ENCODE data around the gene ELK3. TPM values are rescaled to one million over a fixed set of nuclear protein-coding genes. Genes with fewer than 3 reads are reported as not detected.

The ELK3 gene
- polyA plus RNA-seq, 2 of the 4 experiments (the other 2 are of a cell fraction), result 33.1 to 38.6 TPM

DNA sequence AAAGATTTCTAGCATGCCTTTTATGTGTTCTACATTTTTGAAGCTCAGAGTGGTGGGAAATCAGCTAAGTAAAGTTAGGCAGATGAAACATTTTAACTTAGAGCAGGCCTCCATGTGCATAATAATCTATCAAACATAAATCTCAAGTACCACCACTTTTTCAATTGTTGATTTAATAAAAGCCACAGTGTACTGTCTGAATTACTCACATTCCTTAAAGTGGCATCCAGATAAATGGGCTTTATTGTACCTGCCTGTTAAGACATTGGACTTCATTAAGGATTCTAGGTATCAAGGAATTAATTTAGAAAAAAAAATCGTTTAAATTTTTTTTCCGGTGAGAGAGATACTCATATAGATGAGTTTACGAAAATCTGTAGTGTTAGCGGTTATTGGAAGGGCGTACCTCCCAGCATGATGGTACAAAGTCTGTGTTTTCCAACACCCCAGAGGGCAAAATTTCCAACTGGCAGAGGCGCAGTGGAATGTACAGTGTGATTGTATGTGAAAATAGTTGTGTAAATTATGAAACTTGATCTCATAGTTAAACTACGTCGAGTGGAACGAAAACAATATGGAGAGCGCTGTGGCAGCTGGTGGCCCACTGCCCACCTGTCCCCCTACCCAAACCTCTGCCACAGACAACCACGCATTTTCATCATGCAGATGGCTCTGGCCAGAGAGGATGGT lies 25.0 kb downstream of the ELK3 start:
- no peak for FAIRE-seq
- Histone ChIP-seq H3K9me3 (peaks cover 4% of the 10 kb centered on the region; the same call in 2 of the 3 replicates), H3K4me1 (peaks cover 60% of the 10 kb centered on the region), H3K4me3 (peak overlapping the region; percentile 33), H3K4me2 (peak overlapping the region; percentile 89), H3K27ac (peak overlapping the region; percentile 98)
- DNase-seq (ENCODE audit: low read depth in 1 of 2, low spot score in 1 of 2), result peak; percentile 28 to 79
- ATAC-seq, result peak; percentile 54 to 58
- WGBS (ENCODE audit: missing lambda C conversion rate), result 1% methylated on average over 11 of the region's 11 CpGs
- CTCF ChIA-PET, result interaction anchor here (1.0 to 12.5 kb wide), 7 partner anchors 9 to 297 kb away, joined by 3 to 194 read pairs (median 5); partner anchors contain the start of gene CFAP54
- POLR2A ChIA-PET, result interaction anchor here (0.9 to 3.0 kb wide), 7 partner anchors 10 to 268 kb away, joined by 3 to 27 read pairs (median 7); partner anchors contain the start of gene CDK17
- TF ChIP-seq ESRRA (IDR thresholded peaks at IDR 0.05; ENCODE audit: borderline replicate concordance, low read length) (peak; percentile 90; the same call in 1 of the 2 replicates), TFCP2L1 (CRISPR knock-in tag; IDR thresholded peaks at IDR 0.05) (peak; percentile 13; the same call in 1 of the 2 replicates), HDAC2 (IDR thresholded peaks at IDR 0.05) (no peak)

DNA sequence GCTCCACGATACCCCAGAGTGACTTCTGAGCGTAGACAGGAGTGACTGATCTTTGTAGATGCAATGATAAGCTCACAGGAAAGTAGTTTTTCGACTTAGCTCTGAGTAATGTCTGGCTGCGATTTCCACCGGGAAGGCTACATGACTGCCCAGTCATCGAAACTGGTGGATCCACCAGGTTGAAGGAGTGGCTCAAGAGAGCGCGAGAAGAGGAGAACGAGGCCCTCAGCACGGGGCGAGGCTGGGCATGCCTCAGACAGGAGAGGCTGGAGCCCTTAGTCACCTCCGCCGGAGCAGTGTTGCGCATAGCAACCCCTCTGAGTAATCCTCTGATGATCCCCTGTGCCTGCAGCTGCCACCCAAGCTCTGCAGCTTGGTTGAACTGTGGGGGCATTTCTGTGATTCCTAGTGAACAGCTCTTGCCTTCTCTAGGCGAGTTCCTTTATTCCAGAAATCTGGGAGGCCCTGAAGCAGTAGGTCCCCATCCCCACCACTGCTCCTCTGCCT lies 25.6 kb downstream of the ELK3 start:
- FAIRE-seq (peak; percentile 83), DNase-seq (ENCODE audit: low read depth in 1 of 2, low spot score in 1 of 2) (peak; percentile 98 to 99), ATAC-seq (peak; percentile 97)
- H3K4me1 ChIP-seq, result peaks cover 54% of the 10 kb centered on the region
- H3K27ac ChIP-seq, result peak overlapping the region; percentile 98
- CTCF ChIA-PET, result interaction anchor here (1.0 to 12.5 kb wide), 6 partner anchors 10 to 297 kb away, joined by 3 to 194 read pairs (median 8); no protein-coding TSS in a partner anchor
- peak overlapping the region; percentile 89 for H3K4me2 ChIP-seq
- WGBS (ENCODE audit: missing lambda C conversion rate), result under 1% methylated on average over 12 of the region's 15 CpGs
- peaks cover 4% of the 10 kb centered on the region; the same call in 2 of the 3 replicates for H3K9me3 ChIP-seq
- peak overlapping the region; percentile 33 for H3K4me3 ChIP-seq
- POLR2A ChIA-PET, result interaction anchor here (0.9 to 3.0 kb wide), 7 partner anchors 10 to 267 kb away, joined by 3 to 27 read pairs (median 7); partner anchors contain the start of gene CDK17
- TF ChIP-seq, protein P1, sequence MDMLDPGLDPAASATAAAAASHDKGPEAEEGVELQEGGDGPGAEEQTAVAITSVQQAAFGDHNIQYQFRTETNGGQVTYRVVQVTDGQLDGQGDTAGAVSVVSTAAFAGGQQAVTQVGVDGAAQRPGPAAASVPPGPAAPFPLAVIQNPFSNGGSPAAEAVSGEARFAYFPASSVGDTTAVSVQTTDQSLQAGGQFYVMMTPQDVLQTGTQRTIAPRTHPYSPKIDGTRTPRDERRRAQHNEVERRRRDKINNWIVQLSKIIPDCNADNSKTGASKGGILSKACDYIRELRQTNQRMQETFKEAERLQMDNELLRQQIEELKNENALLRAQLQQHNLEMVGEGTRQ (IDR thresholded peaks at IDR 0.05), result no peak
- TF ChIP-seq ZSCAN20 (CRISPR knock-in tag; IDR thresholded peaks at IDR 0.05) (no peak), FOSB (CRISPR knock-in tag; IDR thresholded peaks at IDR 0.05) (no peak), CTCF (IDR thresholded peaks at IDR 0.05) (no peak), RAD21 (conservative IDR thresholded peaks at IDR 0.05 in 1 of 2, IDR thresholded peaks at IDR 0.05 in 1 of 2) (peak; percentile 20 to 29; a peak in 1 of 5 replicates), POLR2A (IDR thresholded peaks at IDR 0.05; ENCODE audit: low read length) (peak; percentile 75), EP300 (IDR thresholded peaks at IDR 0.05) (peak in 1 of 2 experiments; percentile 31; a peak in 2 of 5 replicates), MAZ (IDR thresholded peaks at IDR 0.05; ENCODE audit: borderline replicate concordance, low read depth, low read length) (no peak), POLR2AphosphoS2 (conservative IDR thresholded peaks at IDR 0.05; ENCODE audit: low read length) (0 out of 2 replicates have a peak, but pooled peaks have one; percentile 42), JUNB (IDR thresholded peaks at IDR 0.05) (peak; percentile 64), SMC3 (IDR thresholded peaks at IDR 0.05) (no peak), NR3C1 (IDR thresholded peaks at IDR 0.05) (no peak), ESRRA (IDR thresholded peaks at IDR 0.05; ENCODE audit: borderline replicate concordance, low read length) (no peak), CBX8 (IDR thresholded peaks at IDR 0.05) (no peak), RCOR1 (IDR thresholded peaks at IDR 0.05; ENCODE audit: low read depth, low read length) (no peak), BCL3 (IDR thresholded peaks at IDR 0.05) (no peak), MYC (IDR thresholded peaks at IDR 0.05; ENCODE audit: borderline replicate concordance, low read length) (no peak; the same call in 1 of the 2 replicates), BHLHE40 (IDR thresholded peaks at IDR 0.05; ENCODE audit: low read depth, low read length) (no peak), FOSL2 (IDR thresholded peaks at IDR 0.05) (peak; percentile 65; the same call in 1 of the 2 replicates), FOSL2 (CRISPR knock-in tag; IDR thresholded peaks at IDR 0.05) (peak; percentile 92), KDM1A (IDR thresholded peaks at IDR 0.05; ENCODE audit: low read depth) (no peak), ELK1 (IDR thresholded peaks at IDR 0.05; ENCODE audit: low read depth, low read length) (no peak), PHF8 (IDR thresholded peaks at IDR 0.05; ENCODE audit: borderline replicate concordance, low read depth) (no peak), TFCP2L1 (CRISPR knock-in tag; IDR thresholded peaks at IDR 0.05) (no peak), CHD4 (IDR thresholded peaks at IDR 0.05; ENCODE audit: borderline replicate concordance) (no peak), NFE2L2 (conservative IDR thresholded peaks at IDR 0.05; ENCODE audit: low read length) (peak; percentile 47; the same call in 1 of the 2 replicates), RNF2 (IDR thresholded peaks at IDR 0.05; ENCODE audit: borderline replicate concordance, low read depth) (no peak), MAFK (IDR thresholded peaks at IDR 0.05; ENCODE audit: partially characterized antibody) (peak; percentile 98), HEYL (CRISPR knock-in tag; IDR thresholded peaks at IDR 0.05) (no peak), HDAC2 (IDR thresholded peaks at IDR 0.05) (no peak)
- TF ChIP-seq, protein P2, sequence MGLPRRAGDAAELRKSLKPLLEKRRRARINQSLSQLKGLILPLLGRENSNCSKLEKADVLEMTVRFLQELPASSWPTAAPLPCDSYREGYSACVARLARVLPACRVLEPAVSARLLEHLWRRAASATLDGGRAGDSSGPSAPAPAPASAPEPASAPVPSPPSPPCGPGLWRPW (IDR thresholded peaks at IDR 0.05), result no peak
- TF ChIP-seq, protein P3, sequence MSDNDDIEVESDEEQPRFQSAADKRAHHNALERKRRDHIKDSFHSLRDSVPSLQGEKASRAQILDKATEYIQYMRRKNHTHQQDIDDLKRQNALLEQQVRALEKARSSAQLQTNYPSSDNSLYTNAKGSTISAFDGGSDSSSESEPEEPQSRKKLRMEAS (IDR thresholded peaks at IDR 0.05), result peak; percentile 96

Data from A549 (cell line).